NB4 (cell line): ENCODE data around the gene ANTXR1.
"Not testable (repeated sequence)": the region's sequence is repeated elsewhere in the genome, so short reads cannot be mapped to it uniquely, and the experiment has no call there.

ENCODE experiments used
- CTCF ChIP-seq: IDR thresholded peaks from one replicate; pipeline ENCODE4 v1.5.1; 2012; ENCODE audit warnings: low read depth, low read length
- POLR2A ChIP-seq: IDR thresholded peaks from 2 replicates; pipeline ENCODE4 v1.6.1; 2011; ENCODE audit warnings: mild to moderate bottlenecking; ENCODE audit not compliant: insufficient read length; ENCODE audit errors: extremely low read depth

- TF ChIP-seq POLR2A, CTCF: not testable (repeated sequence)
These were observed 161.2 kb downstream of the ANTXR1 start for GRCh38 chr2:69174211-69174610.
